GM21526 (cell line): ENCODE data around the gene KRTAP5-5.
"Not testable (repeated sequence)": the region's sequence is repeated elsewhere in the genome, so short reads cannot be mapped to it uniquely, and the experiment has no call there.

ENCODE experiments used
- ATAC-seq: cut with Tn5 transposase; IDR thresholded peaks from one replicate; pipeline ENCODE4 v1.9.1; 2021; ENCODE audit warnings: moderate library complexity; ENCODE audit not compliant: unreplicated experiment, low FRiP score

Gene KRTAP5-5

GRCh38 chr11:1640076-1640946 is 10.7 kb downstream of the KRTAP5-5 start:
- no peak for ATAC-seq

GRCh38 chr11:1641096-1641495 is 11.5 kb downstream of the KRTAP5-5 start:
- no peak for ATAC-seq

GRCh38 chr11:1642288-1643145 is 12.9 kb downstream of the KRTAP5-5 start:
- no peak for ATAC-seq

GRCh38 chr11:1643146-1643690 is 13.6 kb downstream of the KRTAP5-5 start:
- no peak for ATAC-seq

GRCh38 chr11:1644601-1645356 is 15.2 kb downstream of the KRTAP5-5 start:
- ATAC-seq, result no peak

GRCh38 chr11:1645357-1645821 is 15.8 kb downstream of the KRTAP5-5 start:
- ATAC-seq, result no peak

GRCh38 chr11:1646540-1646939 is 17.0 kb downstream of the KRTAP5-5 start:
- not testable (repeated sequence) for ATAC-seq

- ATAC-seq, result no peak
These were observed 18.5 kb downstream of the KRTAP5-5 start for GRCh38 chr11:1647901-1648652.

- no peak for ATAC-seq
These were observed 19.3 kb downstream of the KRTAP5-5 start for GRCh38 chr11:1648653-1649420.

GRCh38 chr11:1650034-1650917 is 20.7 kb downstream of the KRTAP5-5 start:
- no peak for ATAC-seq

GRCh38 chr11:1650918-1651262 is 21.3 kb downstream of the KRTAP5-5 start:
- ATAC-seq, result no peak

GRCh38 chr11:1651411-1651980 is 21.9 kb downstream of the KRTAP5-5 start:
- ATAC-seq, result no peak

GRCh38 chr11:1652026-1652425 is 22.5 kb downstream of the KRTAP5-5 start:
- no peak for ATAC-seq

GRCh38 chr11:1652442-1652770 is 22.8 kb downstream of the KRTAP5-5 start:
- ATAC-seq, result no peak

GRCh38 chr11:1652771-1653540 is 23.4 kb downstream of the KRTAP5-5 start:
- no peak for ATAC-seq

- no peak for ATAC-seq
These were observed 24.2 kb downstream of the KRTAP5-5 start for GRCh38 chr11:1653541-1654387.
